ENCODE results near the gene GALNS.

DNA sequence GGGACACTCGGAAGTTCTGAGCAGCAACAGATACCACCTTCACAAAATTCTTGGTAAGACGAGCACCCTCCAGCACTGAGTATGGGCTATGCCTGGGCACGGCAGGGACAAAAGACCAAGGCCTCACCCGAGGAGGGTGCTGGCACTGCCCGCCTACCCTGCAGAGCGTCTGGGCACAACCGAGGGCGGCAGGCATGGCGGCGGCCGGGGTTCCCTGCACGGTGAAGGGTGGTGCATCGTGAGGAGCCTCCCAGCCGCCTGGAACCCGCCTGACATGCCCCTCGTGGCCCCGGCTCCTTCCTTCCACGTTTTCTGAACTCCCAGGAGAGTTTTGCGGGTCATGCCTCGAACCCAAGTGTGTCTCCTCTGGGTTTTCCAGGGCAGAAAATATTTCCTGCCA lies 18.9 kb downstream of the GALNS start:
- TF ChIP-seq EZH2 (IDR thresholded peaks at IDR 0.05; ENCODE audit: low read depth), result no peak
- TF ChIP-seq, protein P1, sequence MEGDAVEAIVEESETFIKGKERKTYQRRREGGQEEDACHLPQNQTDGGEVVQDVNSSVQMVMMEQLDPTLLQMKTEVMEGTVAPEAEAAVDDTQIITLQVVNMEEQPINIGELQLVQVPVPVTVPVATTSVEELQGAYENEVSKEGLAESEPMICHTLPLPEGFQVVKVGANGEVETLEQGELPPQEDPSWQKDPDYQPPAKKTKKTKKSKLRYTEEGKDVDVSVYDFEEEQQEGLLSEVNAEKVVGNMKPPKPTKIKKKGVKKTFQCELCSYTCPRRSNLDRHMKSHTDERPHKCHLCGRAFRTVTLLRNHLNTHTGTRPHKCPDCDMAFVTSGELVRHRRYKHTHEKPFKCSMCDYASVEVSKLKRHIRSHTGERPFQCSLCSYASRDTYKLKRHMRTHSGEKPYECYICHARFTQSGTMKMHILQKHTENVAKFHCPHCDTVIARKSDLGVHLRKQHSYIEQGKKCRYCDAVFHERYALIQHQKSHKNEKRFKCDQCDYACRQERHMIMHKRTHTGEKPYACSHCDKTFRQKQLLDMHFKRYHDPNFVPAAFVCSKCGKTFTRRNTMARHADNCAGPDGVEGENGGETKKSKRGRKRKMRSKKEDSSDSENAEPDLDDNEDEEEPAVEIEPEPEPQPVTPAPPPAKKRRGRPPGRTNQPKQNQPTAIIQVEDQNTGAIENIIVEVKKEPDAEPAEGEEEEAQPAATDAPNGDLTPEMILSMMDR (conservative IDR thresholded peaks at IDR 0.05), result no peak
